Retinal pigment epithelial cell (primary cell): Measurements from ENCODE around the gene UBE3C.
"Not testable (repeated sequence)": the region's sequence is repeated elsewhere in the genome, so short reads cannot be mapped to it uniquely, and the experiment has no call there.

Experiments
- DNase-seq: peaks from one replicate; pipeline ENCODE4 v3.0.0-alpha.2; 2010; ENCODE audit warnings: low read depth
- H3K4me3 ChIP-seq: 2 replicates; pipeline ENCODE4 v1.5.1; 2011; ENCODE audit warnings: mild to moderate bottlenecking, low read length, control low read depth, moderate library complexity
- CTCF ChIP-seq: conservative IDR thresholded peaks from 2 replicates; pipeline ENCODE4 v1.5.1; 2011; ENCODE audit warnings: low read depth, low read length, control low read depth, inconsistent platforms

The UBE3C gene

GRCh38 chr7:157138424-157139110 lies at the start of gene UBE3C:
UBE3C (plus strand) TSS chr7:157138926; CDS start chr7:157139273, 347 bp downstream.
- DNase-seq = peak; percentile 48
- H3K4me3 ChIP-seq = peak within 1 kb of the TSS; percentile 80
- no peak for TF ChIP-seq CTCF

DNA sequence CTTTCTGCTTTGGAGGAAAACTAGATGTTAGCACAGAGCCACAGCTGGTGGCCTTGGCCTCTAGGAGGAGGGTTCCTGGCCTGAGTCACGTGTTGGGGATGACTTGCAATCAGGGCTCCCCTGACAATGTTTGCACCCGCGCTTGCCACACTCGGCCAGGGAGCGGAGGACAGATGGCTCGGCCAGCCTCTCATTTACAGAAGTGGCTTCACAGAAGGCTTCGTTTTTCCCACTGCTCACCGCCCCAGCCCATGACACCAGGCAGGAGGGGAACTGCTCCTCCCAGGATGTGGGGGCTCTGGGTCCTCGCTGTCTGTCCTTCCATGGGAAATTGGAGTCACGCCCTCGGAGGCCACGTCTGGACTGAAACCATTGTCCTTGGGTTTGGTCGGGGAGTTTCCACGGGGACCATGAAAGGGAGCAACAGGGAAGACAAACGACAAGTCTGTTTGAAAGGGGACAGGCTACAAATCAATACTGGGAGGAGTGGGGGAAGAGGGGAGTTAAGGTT lies 49.6 kb upstream of the UBE3C start:
- H3K4me3 ChIP-seq = no peak overlapping the region
- DNase-seq = no peak
- no peak for TF ChIP-seq CTCF

DNA sequence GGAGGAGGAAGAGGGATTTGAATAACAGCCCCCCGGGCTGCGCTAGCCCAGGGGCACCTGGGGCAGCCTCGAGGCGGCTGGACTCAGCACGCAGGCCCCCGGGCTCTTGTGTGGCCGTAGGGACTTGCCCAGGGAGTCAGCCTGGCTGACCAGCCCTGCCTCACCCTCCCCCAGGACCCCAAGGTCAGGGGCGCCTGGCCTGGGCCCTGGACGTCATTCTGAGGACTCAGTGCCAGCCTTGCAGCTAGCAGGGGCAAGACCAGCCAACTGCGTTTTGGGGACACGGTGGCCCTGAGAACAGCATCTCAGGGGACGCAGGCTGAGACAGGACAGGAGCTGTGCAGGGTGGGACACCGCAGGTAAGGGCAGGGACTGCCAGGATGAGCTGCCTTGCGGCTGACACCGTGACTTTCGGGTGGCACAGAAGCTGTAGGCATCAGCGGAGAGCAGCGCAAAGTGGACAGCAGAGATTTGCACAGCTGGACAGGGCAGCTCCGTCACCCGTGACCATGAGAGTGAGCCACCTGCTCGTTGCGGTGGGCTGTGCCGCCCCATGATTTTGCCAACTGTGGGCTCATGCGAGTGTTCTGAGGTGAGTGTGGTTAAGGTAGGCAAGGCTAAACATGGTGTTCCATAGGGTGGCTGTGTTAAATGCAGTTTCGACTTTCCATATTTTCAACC lies 48.1 kb upstream of the UBE3C start:
- H3K4me3 ChIP-seq = no peak overlapping the region
- DNase-seq = no peak
- no peak for TF ChIP-seq CTCF

DNA sequence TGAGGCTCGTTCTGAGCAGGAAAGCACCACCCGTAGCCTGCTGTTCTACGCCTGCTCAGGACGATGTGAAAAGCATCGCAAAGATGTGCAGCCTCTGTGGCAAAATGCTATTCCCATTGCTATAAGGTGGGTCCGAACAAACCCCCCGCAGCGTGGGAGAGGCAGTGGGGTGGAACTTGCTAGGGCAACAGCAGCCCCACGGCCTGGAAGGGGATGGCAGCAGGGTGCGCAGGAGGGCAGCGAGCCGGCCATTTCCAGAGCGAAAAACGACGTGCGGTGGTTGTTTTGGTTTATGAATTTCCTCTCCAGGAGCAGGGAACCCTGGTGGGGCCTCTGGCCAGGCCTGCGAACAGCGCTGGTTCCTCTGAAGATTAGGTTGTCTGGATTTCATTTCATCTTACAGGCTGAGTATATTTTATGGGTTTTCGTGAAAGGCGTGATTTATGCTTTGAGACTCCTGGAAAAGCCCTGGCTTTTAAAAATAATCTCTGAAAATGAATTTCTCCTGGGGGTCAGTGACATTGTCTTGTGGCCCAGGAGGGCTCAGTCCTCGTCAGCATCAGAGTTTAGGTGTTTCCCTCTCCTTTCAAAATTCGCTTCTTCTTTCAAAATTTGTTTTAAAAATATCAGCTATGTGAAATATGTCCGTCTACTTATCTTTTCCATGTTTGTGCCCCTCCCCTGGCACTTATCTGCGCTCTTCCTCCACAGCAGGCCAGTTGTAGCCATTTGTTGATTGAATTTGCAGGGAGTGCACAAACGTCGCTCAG lies 42.3 kb upstream of the UBE3C start:
- no peak overlapping the region for H3K4me3 ChIP-seq
- no peak for DNase-seq
- no peak for TF ChIP-seq CTCF

- H3K4me3 ChIP-seq = no peak overlapping the region
- no peak for DNase-seq
- no peak for TF ChIP-seq CTCF
Observed at GRCh38 chr7:157097056-157097329, 41.7 kb upstream of the UBE3C start.

GRCh38 chr7:157097569-157097968 lies 41.2 kb upstream of the UBE3C start:
- no peak for DNase-seq
- TF ChIP-seq CTCF = no peak
- no peak overlapping the region for H3K4me3 ChIP-seq

- DNase-seq, H3K4me3 ChIP-seq: not testable (repeated sequence)
Observed at GRCh38 chr7:157100005-157100404, 38.7 kb upstream of the UBE3C start.

GRCh38 chr7:157103641-157104040 lies 35.1 kb upstream of the UBE3C start:
- not testable (repeated sequence) for H3K4me3 ChIP-seq, DNase-seq
